Stimulated activated naive CD8-positive, alpha-beta T cell treated with anti-CD3 and anti-CD28 coated beads, Interleukin-15, Interleukin-2, amounts not matched to agents 100 U/mL and 50 U/mL, for 24 hours (primary cell): ENCODE results near the gene BARX2.
A peak's percentile ranks its signal among the peaks of the same experiment; 100 is the strongest.
"Not testable (repeated sequence)": the region's sequence is repeated elsewhere in the genome, so short reads cannot be mapped to it uniquely, and the experiment has no call there.

Experiments
- ATAC-seq: fragments of 150-1000 bp; cut with Tn5 transposase; one replicate; pipeline ENCODE4 v1.10.0; 2021
- DNase-seq: peaks from one replicate; pipeline ENCODE4 v3.0.0; 2021

Gene BARX2, protein sequence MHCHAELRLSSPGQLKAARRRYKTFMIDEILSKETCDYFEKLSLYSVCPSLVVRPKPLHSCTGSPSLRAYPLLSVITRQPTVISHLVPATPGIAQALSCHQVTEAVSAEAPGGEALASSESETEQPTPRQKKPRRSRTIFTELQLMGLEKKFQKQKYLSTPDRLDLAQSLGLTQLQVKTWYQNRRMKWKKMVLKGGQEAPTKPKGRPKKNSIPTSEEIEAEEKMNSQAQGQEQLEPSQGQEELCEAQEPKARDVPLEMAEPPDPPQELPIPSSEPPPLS

DNA sequence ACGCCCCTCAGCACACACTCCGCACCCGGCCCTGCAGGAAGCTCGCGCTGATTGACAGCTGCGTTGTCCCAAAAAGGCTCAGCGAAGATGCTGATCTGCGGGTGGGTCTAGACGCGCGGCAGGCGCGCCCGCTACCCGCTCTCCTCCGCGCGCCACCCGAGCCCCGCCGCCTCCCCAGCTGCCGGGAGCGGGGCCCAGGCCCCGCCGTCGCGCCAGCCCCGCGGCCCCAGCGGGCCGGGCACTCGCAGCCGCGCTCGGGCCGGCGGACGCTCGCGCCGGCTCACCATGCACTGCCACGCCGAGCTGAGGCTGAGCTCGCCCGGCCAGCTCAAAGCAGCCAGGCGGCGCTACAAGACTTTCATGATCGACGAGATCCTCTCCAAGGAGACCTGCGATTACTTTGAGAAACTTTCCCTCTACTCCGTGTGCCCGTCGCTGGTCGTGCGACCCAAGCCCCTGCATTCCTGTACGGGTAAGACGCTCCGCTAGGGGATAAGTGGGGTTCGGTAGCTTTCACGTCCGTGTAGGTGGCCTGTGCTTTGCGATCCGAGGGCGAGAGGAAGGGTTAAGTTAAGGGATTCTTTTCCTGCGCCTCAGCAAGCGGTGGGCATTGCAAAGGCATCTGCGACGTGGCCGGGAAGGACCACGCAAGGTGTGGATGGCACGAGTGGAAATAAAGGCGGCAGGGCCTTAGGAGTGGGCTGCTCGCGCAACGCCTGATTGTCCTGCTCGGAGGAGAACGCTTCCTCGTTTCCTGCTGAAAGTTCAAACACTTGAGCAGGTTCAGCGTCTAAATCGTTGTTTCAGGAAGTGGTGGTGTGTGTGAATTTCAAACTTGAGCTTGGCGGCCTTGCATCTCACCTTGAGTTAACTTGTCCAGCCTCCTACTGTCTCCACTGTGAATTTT lies at the start of gene BARX2:
BARX2 (plus strand) TSS at position 98 of the 907 bp plus-strand sequence; CDS start at position 286, 188 bp downstream.
- peak; percentile 72 for ATAC-seq
- peak; percentile 40 for DNase-seq

DNA sequence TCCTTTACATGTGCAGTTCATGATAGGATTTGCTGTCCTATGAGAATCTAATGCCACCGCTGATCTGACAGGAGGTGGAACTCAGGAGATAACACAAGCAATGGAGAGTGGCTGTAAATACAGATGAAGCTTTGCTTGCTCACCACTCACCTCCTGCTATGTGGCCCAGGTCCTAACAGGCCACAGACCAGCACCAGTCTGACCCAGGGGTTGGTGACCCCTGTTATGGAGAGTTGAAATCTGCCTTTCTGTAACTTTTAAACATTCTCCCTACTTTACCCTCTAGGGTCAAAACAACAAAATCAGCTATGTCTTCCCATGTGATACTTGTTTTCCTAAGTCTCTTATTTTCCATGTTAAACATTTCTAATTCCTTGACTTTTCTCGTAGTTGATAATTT lies 48.7 kb upstream of the BARX2 start:
- no peak for ATAC-seq
- DNase-seq, result no peak

DNA sequence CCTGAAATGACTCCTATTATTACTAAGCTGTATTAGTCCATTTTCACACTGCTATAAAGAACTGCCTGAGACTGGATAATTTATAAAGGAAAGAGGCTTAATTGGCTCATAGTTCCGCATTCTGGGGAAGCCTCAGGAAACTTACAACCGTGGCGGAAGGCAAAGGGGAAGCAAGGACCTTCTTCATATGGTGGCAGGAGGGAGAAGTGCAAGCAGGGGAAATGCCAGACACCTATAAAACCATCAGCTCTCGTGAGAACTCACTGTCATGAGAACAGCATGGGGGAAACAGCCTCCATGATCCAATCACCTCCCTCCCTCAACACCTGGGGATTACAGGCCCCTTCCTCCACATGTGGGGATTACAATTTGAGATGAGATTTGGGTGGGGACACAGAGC lies 47.9 kb upstream of the BARX2 start:
- DNase-seq, ATAC-seq: not testable (repeated sequence)

DNA sequence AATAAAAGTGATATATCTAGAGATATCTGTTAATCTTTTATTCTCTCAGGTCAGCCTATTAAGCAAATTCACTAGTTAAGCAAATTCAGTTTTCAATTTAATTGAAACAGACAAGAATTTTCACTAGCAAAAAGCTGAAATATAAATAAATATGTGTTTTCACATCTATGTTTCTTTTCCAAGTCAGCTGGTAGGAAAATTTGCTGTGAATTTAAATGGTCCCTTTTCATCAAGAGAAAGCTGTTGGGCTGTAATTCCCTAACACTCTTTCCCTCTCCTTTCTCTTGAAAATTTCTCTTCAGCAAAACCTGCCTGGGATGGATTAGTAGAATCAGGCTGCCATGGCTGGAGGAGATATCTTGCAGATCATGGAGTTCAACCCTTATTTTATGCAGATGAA lies 46.9 kb upstream of the BARX2 start:
- ATAC-seq (no peak), DNase-seq (no peak)

DNA sequence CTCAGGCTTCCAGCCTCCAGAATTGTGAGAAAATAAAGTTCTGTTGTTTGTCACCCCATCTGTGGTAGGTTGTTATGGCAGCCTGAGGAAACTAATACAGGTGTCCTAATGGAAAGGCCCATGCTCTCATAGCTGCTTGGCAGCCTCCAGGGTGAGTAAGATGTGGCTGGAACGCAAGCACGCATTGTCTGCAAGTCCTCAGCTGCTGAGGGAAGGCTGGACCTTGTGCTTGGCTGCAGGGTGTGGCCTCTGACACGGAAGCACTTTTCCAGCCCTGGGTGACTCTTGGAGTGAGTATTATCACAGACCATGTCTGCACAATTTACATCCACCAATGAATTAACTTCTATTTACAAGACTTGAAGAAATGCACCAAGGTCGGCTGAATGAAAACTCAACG lies 44.4 kb upstream of the BARX2 start:
- no peak for DNase-seq
- no peak for ATAC-seq

DNA sequence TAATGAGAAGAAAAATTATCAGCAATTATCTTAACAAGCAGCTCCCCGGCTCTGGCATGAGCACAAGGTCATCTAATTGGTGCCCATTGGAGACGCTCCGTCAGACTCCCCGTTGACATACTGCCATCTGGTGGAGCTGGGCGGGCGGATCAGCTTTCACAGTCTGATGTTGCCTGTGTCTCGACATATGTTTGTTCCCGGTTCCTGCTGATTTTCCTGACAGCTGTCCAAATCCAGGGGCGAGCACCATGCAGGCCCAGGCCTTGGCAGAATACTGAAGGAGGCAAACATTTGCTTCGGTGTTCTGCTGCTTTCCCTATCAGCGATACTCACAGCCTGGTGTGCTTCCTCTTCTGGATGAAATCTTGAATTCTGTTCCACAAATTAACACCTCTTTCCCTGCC lies 43.8 kb upstream of the BARX2 start:
- ATAC-seq, result peak; percentile 79

DNA sequence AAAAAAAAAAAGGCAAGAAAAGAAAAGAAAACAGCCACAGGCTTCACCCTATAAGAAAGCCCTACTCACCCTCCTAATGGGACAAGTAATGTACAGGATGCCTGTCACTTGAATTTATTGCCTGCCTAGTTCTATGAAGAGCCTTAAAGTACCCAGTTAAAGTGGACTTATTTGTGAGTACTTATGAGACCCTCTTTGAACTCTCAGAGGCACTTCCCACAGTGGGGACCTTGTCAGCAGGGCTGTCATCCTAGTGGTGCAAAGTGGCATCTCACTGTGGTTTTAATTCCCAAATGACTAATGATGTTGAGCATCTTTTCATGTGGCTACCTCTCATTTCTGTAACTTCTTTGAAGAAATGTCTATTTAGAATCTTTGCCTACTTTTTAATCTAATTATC lies 41.8 kb upstream of the BARX2 start:
- ATAC-seq, result peak; percentile 52

More for the DNA sequence above, 43.8 kb upstream of the BARX2 start:
- DNase-seq, result peak; percentile 79

DNA sequence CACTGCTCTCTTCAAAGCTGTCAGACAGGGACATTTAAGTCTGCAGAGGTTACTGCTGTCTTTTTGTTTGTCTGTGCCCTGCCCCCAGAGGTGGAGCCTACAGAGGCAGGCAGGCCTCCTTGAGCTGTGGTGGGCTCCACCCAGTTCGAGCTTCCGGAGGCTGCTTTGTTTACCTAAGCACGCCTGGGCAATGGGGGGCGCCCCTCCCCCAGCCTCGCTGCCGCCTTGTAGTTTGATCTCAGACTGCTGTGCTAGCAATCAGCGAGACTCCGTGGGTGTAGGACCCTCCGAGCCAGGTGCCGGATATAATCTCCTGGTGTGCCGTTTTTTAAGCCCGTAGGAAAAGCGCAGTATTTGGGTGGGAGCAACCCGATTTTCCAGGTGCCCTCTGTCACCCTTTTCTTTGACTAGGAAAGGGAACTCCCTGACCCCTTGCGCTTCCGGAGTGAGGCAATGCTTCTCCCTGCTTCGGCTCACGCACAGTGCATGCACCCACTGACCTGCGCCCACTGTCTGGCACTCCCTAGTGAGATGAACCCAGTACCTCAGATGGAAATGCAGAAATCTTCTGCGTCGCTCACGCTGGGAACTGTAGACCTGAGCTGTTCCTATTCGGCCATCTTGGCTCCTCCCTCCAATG lies 31.2 kb upstream of the BARX2 start:
- DNase-seq, result peak; percentile 12
- not testable (repeated sequence) for ATAC-seq

More for the DNA sequence above, 41.8 kb upstream of the BARX2 start:
- no peak for DNase-seq

DNA sequence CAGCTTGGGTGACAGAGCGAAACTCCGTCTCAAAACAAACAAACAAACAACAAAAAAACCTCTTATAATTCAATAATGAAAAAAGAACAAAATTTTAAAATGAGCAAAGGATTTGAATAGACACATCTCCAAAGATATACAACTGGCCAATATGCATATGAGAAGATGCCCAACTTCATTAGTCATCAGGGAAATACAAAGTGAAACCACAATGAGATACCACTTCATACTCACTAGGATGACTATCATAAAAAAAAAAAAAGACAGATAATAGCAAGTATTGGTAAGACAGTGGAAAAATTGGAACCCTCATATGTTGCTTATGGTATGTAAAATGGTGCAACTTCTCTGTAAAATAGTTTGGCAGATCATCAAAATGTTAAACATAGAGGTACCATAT lies 28.7 kb upstream of the BARX2 start:
- peak; percentile 28 for ATAC-seq
- no peak for DNase-seq

DNA sequence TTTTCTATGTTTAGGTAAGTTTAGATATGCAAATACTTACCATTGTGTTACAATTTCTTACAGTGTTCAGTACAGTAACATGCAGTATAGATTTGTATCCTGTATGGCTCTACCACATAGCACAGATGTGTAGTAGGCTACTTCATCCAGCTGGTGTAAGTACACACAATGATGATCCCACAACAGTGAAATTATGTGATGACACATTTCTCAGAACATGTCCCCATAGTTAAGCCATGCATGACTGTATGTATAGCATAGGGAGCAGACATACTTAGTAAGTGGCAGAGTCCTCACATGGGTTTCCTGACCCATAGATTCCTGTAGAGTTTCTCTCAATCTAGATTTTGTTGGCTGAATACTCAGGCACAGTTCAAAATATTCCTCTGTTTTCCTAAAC lies 26.8 kb upstream of the BARX2 start:
- DNase-seq (no peak), ATAC-seq (peak; percentile 28)

DNA sequence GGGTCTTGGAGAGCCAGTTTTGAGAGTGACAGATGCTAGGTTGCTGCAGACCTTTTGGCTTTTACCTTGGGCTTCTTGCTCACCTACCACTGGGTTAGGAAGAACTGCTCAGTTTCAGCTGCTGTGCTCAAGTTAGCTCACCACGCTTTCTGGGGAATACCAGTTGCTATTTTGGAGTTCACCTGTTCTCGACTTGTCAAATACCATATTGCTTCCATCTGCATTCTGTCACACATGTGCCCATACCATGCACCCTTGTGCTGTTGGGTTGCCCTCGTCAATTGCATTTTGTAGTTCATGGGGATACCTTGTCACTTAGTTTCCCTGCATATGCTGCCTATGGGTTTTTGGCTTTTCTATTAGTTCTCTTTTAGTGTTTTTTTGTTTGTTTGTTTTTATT lies 23.0 kb upstream of the BARX2 start:
- no peak for DNase-seq
- ATAC-seq, result no peak

DNA sequence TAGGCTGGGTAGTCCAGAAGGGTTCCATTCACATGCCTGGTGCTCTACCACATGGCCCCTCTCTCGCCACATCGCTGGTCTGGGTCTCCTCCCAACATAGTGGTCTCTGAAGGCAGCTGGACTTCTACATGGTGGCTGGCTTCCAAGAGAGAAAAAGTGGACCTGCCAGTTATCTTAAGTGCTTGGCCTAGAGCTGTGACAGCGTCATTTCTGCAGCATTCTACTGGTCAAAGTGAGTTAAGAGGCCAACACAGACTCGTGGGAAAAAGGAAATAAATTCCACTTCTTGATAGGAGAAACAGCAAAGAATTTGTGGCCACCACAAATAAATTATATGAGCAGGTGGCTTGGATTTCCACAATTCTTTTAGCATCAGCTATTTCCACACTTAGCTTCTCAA lies 21.0 kb upstream of the BARX2 start:
- ATAC-seq (no peak), DNase-seq (no peak)

DNA sequence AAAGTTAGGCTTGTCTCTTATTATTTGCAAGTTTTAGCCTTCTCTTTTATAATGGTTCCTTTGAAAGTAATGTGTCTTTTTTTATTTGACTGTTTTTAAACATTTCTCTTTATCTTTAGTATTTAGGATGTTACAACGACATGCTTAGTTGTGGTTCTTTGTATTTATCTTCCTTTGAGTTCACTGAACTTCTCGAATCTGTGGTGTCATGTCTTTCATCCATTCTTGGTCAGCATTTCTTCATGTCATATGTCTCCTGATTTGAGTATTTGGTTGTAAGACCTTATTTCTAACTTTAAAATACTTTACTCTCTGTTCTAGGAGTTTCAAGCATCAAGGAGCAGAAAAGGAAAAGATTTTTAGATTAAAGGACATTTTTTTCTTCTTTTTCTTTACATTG lies 15.9 kb upstream of the BARX2 start:
- no peak for DNase-seq
- ATAC-seq, result no peak

DNA sequence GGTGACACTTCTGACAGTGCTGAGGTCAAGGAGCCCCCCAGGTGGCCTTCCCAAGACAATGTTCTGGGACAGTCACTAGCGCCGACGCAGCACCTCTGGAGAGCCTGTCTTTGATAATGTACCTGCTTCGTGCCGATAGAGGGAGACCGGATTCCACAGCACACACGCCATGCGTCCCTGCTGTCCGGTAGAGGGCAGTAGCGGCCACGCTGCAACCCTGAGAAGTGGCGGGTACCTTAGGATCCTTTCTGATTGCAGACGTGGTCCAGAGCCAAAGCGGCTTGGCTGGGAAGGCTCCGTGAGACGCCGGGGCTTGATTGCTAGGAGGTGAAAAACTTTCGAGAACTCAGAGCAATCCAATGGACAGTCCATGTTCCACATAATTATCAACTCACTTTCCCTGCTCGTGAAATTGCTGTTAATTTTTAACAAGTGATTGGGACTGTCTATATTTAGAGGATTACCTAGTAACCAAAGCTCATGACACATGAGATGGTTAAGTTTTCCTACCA lies 11.4 kb upstream of the BARX2 start:
- DNase-seq, result peak; percentile 83

DNA sequence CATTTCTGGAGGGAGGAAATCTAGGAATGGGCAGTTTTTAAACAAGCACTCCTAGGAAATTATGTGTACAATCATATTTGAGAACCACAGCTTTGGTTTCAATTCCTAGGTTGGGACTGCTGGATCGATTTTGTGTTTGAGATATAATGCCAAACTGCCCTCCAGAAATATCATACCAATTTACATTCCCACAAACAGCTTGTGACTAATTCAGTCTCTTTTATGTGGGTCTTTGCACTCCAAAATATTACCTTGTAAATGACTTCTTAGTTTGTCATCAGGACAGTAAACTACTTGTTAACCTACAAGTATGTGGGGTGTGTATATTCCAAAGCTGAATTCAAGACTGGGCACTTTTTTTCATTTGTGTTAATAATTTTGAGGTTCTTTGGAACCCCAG lies 9.8 kb upstream of the BARX2 start:
- no peak for DNase-seq
- no peak for ATAC-seq

More for the DNA sequence above, 11.4 kb upstream of the BARX2 start:
- peak; percentile 99 for ATAC-seq

DNA sequence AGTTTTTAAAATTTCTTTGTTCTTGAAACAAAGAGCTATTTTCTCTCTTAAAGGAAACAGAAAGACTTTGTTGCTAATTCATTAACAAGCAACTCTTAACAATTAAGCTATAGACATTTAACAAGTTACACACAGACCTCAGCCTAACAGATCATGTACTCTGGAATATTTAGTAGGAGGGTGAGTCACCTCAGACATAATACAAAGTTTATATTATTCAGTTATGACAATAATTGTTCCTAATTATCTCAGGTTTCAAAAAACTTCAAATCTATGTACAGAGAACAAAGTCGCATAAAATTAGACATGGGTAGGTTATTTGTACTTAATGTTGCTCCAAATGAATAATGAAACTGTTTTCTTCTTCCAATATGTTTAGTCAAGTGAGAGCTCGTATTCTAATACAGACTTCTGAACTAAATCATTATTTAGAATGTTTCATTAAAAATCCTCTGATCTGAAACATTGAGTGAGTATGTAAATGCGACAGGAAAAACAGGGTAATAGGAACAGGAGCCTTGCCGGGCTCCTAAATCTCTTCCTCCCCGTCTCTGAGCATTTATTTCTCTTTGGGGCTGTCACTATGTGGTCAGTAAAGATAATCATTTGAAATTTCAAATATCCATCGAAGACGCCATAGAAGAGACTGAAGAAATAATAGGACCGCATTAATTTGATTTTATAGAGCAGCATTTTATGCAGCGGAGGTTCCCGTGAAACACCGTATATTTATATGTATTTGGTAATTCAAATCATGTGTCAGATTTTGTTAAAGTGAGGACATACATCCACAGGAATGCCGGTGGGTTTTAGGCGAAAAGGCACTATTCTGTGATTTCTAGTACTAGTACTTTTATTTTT lies 8.7 kb upstream of the BARX2 start:
- ATAC-seq (no peak), DNase-seq (no peak)

DNA sequence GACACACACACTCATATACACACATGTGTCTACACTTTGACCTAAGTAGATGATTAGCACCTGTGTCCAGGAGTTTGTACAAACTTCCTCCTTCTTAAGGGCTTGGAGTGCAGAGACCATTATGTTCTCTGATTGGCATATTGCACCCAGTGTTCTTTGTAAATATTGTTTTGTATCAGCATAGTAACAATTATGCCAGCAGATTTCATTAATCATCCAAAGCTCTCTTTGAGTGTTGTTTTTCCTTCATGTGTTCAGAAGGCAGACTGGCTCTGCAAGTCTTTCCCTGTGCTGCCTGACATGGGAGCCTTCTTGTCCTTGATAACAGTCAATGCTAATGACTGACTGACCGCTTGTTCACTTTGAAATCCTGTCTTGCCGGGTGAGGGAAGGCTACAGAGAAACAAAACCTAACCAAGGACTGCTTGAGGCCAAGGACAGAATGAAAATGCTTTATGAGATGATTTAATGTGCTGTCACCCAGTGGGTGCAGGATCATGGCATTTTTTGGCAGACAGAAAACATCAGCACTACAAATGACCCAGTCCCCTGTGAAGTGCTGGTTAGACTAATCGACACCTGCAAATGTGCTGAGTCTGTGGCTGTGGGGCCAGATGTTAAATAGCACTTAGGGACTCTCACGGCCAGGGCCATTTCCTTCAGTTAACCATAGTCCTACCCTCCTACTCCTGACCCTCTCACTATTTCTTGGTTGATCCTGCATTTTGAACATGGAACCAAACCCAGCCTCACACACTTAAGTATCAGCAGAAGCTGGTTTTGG lies 6.6 kb upstream of the BARX2 start:
- no peak for ATAC-seq

DNA sequence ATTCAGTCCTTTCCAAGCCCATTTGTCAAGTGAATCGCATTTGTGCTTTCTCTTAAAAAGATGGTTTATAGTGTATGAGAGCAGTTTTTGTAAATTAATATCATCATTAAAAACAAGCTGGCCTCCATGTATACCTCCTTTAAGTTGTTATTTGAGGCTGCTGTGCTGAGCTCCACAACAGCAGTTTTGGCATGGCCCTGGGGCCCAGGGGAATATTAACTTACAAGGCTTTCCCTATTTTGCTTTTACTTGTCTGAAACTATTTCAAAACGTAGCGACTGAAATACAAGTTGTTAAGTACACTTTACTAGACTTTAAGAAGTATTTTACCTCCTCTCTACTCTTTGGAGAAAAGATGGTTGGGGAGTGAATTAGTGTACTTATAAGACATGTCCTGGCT lies 4.9 kb upstream of the BARX2 start:
- ATAC-seq, result no peak
- DNase-seq, result no peak

More for the DNA sequence above, 6.6 kb upstream of the BARX2 start:
- no peak for DNase-seq

DNA sequence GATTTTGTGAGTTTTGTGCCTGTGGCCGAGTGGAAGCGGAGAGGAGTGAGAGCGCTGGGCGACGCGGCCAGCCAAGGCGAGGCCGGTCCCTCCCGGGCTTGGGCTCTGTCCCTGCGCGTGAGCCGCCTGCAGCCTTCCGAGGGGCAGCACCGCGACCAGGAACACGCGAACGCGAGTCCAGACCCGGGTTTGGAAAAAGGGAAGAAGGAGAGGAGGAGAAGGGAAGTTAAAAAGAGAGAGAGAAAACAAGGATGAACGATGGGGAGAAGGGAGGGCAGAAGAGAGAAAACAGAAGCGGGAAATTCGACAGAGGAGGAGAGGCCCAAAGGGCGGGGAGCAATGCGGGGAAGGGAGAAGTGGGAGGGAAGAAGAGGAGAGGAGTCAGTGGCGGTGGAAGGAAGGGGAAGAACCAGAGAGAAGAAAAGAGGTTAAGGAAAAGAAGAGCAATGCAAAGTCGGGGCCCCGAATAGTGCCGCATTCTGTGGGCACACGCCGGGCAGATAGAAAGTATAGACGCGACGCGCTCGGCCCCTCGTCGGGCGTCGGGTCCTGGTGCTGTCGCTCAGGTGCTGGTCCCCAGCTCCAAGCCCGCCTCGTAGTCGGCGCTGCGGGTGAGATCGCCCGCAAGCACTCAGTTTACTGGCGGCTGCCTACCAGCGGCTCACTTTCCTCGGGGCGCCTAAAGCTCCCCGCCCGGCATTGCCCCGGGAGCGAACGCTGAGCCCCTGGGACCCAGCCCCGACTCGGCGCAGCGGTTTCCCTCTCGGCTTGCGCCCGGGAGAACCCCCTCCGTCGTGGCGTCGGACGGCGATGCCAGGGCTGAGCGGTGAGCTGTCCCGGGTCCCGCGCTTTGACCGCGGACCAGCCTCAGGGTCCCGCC lies 2.8 kb upstream of the BARX2 start:
- ATAC-seq, result peak; percentile 11
- peak; percentile 14 for DNase-seq

DNA sequence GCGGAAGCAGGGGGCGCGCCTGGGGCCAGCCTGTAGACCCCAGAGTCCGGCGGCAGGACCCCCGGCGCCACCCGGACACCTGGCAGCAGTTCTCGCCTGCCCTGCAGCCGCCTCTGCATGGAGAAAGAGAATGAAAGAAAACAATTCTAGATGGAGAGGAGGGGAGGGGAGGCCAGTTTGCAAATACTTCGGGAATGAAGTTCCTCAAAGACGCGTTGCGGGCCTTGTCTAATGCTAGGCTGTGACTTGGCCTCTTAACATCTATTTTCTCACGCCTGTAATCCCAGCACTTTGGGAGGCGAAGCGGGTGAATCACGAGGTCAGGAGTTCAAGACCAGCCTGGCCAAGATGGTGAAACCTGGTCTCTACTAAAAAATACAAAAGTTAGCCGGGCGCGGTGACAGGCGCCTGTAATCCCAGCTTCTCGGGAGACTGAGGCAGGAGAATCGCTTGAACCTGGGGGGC lies 2.1 kb upstream of the BARX2 start:
- DNase-seq (no peak), ATAC-seq (no peak)
